Hepatocyte (in vitro differentiated cells): Measurements from ENCODE around the gene CCNH. TPM values are rescaled to one million over a fixed set of nuclear protein-coding genes. Genes with fewer than 3 reads are reported as not detected.

Experiments
- DNase-seq: peaks from one replicate; pipeline ENCODE4 v3.0.0-alpha.2; 2016; ENCODE audit warnings: low spot score
- H2AFZ ChIP-seq: fragments of 200-600 bp; sonication (generic); 2 replicates; pipeline ENCODE4 v1.6.0; 2016; ENCODE audit warnings: antibody characterized with exemption, mild to moderate bottlenecking
- H3K27ac ChIP-seq: fragments of 200-600 bp; sonication (generic); 2 replicates; pipeline ENCODE4 v1.5.1; 2016; ENCODE audit warnings: mild to moderate bottlenecking
- H3K27me3 ChIP-seq: fragments of 200-600 bp; sonication (generic); 2 replicates; pipeline ENCODE4 v1.6.1; 2016
- H3K36me3 ChIP-seq: fragments of 200-600 bp; sonication (generic); replicated peaks from 2 replicates; pipeline ENCODE4 v1.5.1; 2016; ENCODE audit warnings: low read depth; ENCODE audit not compliant: insufficient read depth
- H3K4me1 ChIP-seq: fragments of 200-600 bp; sonication (generic); 2 replicates; pipeline ENCODE4 v1.5.1; 2016; ENCODE audit warnings: mild to moderate bottlenecking, moderate library complexity; ENCODE audit not compliant: insufficient read depth
- H3K4me2 ChIP-seq: fragments of 200-600 bp; sonication (generic); 2 replicates; pipeline ENCODE4 v1.6.0; 2016
- H3K4me3 ChIP-seq: fragments of 200-600 bp; sonication (generic); 2 replicates; pipeline ENCODE4 v1.5.1; 2016; ENCODE audit warnings: mild to moderate bottlenecking
- H3K79me2 ChIP-seq: fragments of 200-600 bp; sonication (generic); 2 replicates; pipeline ENCODE4 v1.6.0; 2017; ENCODE audit warnings: mild to moderate bottlenecking
- H3K9me2 ChIP-seq: fragments of 200-600 bp; sonication (generic); replicated peaks from 2 replicates; pipeline ENCODE4 v1.6.0; 2017; ENCODE audit warnings: mild to moderate bottlenecking; ENCODE audit not compliant: insufficient read depth
- H3K9me3 ChIP-seq: fragments of 200-600 bp; sonication (generic); 2 replicates; pipeline ENCODE4 v1.5.1; 2016; ENCODE audit warnings: low read depth, mild to moderate bottlenecking
- H4K20me1 ChIP-seq: fragments of 200-600 bp; sonication (generic); 2 replicates; pipeline ENCODE4 v1.6.0; 2016; ENCODE audit warnings: mild to moderate bottlenecking; ENCODE audit not compliant: insufficient read depth, poor library complexity, severe bottlenecking
- CTCF ChIP-seq: fragments of 200-600 bp; sonication (generic); IDR thresholded peaks from 2 replicates; pipeline ENCODE4 v1.5.1; 2016; ENCODE audit warnings: antibody characterized with exemption, mild to moderate bottlenecking; ENCODE audit not compliant: poor library complexity
- EZH2 ChIP-seq: fragments of 200-600 bp; sonication (generic); IDR thresholded peaks from 2 replicates; pipeline ENCODE4 v1.6.1; 2016; ENCODE audit warnings: antibody characterized with exemption, mild to moderate bottlenecking, borderline replicate concordance
- EZH2phosphoT487 ChIP-seq: fragments of 200-600 bp; sonication (generic); IDR thresholded peaks from one replicate; pipeline ENCODE4 v1.6.1; 2018; ENCODE audit warnings: antibody characterized with exemption, mild to moderate bottlenecking, low read depth, moderate library complexity; ENCODE audit not compliant: unreplicated experiment, severe bottlenecking
- WGBS: methylation state at CpG from one replicate; pipeline ENCODE4 v1.1.6; 2016; ENCODE audit warnings: low lambda C conversion rate; ENCODE audit errors: missing lambda C conversion rate; 5-methylcytosine and 5-hydroxymethylcytosine counted together
- polyA plus RNA-seq: library from polyadenylated mRNA; unstranded; fragments of >200 nt; fragmentation: Nextera tagmentation; extraction: Ambion mirVana; gene quantifications from 2 replicates; pipeline ENCODE4 v1.2.1, GENCODE V29; 2016
- total RNA-seq: library from RNA; depleted of rRNA; stranded (reverse); fragments of >200 nt; gene quantifications from 2 replicates; pipeline ENCODE4 v1.2.3, GENCODE V29; 2014

The CCNH gene
- total and polyA plus RNA-seq, 2 experiments from 2014 or later: 42.3 to 66.5 TPM

- Histone ChIP-seq H4K20me1 (no peaks in the 10 kb centered on the region), H3K4me3 (no peak overlapping the region), H3K9me3 (no peaks in the 10 kb centered on the region), H3K27me3 (no peaks in the 10 kb centered on the region), H3K27ac (no peak overlapping the region), H3K4me1 (no peaks in the 10 kb centered on the region), H3K79me2 (no peaks in the 10 kb centered on the region), H3K9me2 (no peaks in the 10 kb centered on the region), H3K36me3 (peaks cover 7% of the 10 kb centered on the region), H3K4me2 (no peak overlapping the region), H2AFZ (no peak overlapping the region)
- no peak for DNase-seq
- TF ChIP-seq CTCF (no peak), EZH2 (no peak), EZH2phosphoT487 (no peak)
- WGBS: 93% methylated on average over 3 of the region's 3 CpGs
These were observed 18.1 kb downstream of the CCNH start for GRCh38 chr5:87394411-87395165.

GRCh38 chr5:87393331-87393730 lies 19.4 kb downstream of the CCNH start:
- no peaks in the 10 kb centered on the region for H3K9me3 ChIP-seq
- no peak for DNase-seq
- no peaks in the 10 kb centered on the region for H4K20me1 ChIP-seq
- no peak overlapping the region for H3K27ac ChIP-seq
- H3K4me2 ChIP-seq: no peak overlapping the region
- no peaks in the 10 kb centered on the region for H3K27me3 ChIP-seq
- TF ChIP-seq EZH2 (no peak), EZH2phosphoT487 (no peak)
- H3K4me1 ChIP-seq: no peaks in the 10 kb centered on the region
- H3K4me3 ChIP-seq: no peak overlapping the region
- H2AFZ ChIP-seq: no peak overlapping the region
- no peaks in the 10 kb centered on the region for H3K9me2 ChIP-seq
- peaks cover 7% of the 10 kb centered on the region for H3K36me3 ChIP-seq
- H3K79me2 ChIP-seq: no peaks in the 10 kb centered on the region
- 85% methylated on average over 2 of the region's 2 CpGs for WGBS

- H4K20me1 ChIP-seq: no peaks in the 10 kb centered on the region
- H3K79me2 ChIP-seq: no peaks in the 10 kb centered on the region
- H3K9me2 ChIP-seq: no peaks in the 10 kb centered on the region
- no peaks in the 10 kb centered on the region for H3K9me3 ChIP-seq
- H3K4me2 ChIP-seq: no peak overlapping the region
- no peak overlapping the region for H3K4me3 ChIP-seq
- H3K27ac ChIP-seq: no peak overlapping the region
- no peaks in the 10 kb centered on the region for H3K4me1 ChIP-seq
- TF ChIP-seq EZH2phosphoT487: no peak
- no peak for TF ChIP-seq EZH2
- TF ChIP-seq CTCF: no peak
- H2AFZ ChIP-seq: no peak overlapping the region
- 95% methylated on average over 4 of the region's 4 CpGs for WGBS
- H3K27me3 ChIP-seq: no peaks in the 10 kb centered on the region
- peaks cover 7% of the 10 kb centered on the region for H3K36me3 ChIP-seq
- DNase-seq: no peak
These were observed 19.9 kb downstream of the CCNH start for GRCh38 chr5:87392801-87393200.

- peaks cover 8% of the 10 kb centered on the region for H3K36me3 ChIP-seq
- H3K79me2 ChIP-seq: no peaks in the 10 kb centered on the region
- TF ChIP-seq EZH2: no peak
- TF ChIP-seq CTCF: no peak
- no peak for TF ChIP-seq EZH2phosphoT487
- no peaks in the 10 kb centered on the region for H3K4me1 ChIP-seq
- no peaks in the 10 kb centered on the region for H4K20me1 ChIP-seq
- 86% methylated on average over 1 of the region's 1 CpG for WGBS
- no peak for DNase-seq
- no peaks in the 10 kb centered on the region for H3K9me3 ChIP-seq
- H3K27ac ChIP-seq: no peak overlapping the region
- H3K4me2 ChIP-seq: no peak overlapping the region
- H2AFZ ChIP-seq: no peak overlapping the region
- no peak overlapping the region for H3K4me3 ChIP-seq
- H3K27me3 ChIP-seq: no peaks in the 10 kb centered on the region
- no peaks in the 10 kb centered on the region for H3K9me2 ChIP-seq
These were observed 20.6 kb downstream of the CCNH start for GRCh38 chr5:87392170-87392569.
